GM12891 (cell line): Measurements from ENCODE around the gene ASIC1.

Experiments
- POLR2A ChIP-seq: IDR thresholded peaks from 2 replicates; pipeline ENCODE4 v1.6.1; 2011; ENCODE audit warnings: low read depth, low read length, control low read depth
- POLR2AphosphoS5 ChIP-seq: IDR thresholded peaks from 2 replicates; pipeline ENCODE4 v1.6.1; 2011; ENCODE audit warnings: low read depth, low read length, control low read depth

GRCh38 chr12:50042693-50043092 is 14.7 kb upstream of the ASIC1 start:
- TF ChIP-seq POLR2A (no peak), POLR2AphosphoS5 (no peak)
